Vagina (tissue), 2 donors: ENCODE measurements around the gene BCAS1.

Source experiments
- CTCF ChIP-seq, 3 experiments: fragments of 450-650 bp in 2 of 3; fragments of 200-600 bp in 1 of 3; sonication (generic) in 1 of 3; IDR thresholded peaks; one replicate each; pipeline ENCODE4 v1.5.1; 2017 to 2019; ENCODE audit warnings: antibody characterized with exemption in 3 of 3, mild to moderate bottlenecking in 2 of 3, moderate library complexity in 2 of 3
- POLR2A ChIP-seq, 2 donors: fragments of 450-650 bp; IDR thresholded peaks; one replicate each; pipeline ENCODE4 v1.6.1; 2017; ENCODE audit warnings: antibody characterized with exemption in 2 of 2, mild to moderate bottlenecking in 2 of 2, moderate library complexity in 2 of 2
- POLR2AphosphoS5 ChIP-seq, 2 donors: sonication (generic); formaldehyde crosslinking; IDR thresholded peaks; one replicate each; pipeline ENCODE4 v1.9.0; 2017; ENCODE audit warnings: antibody characterized with exemption in 2 of 2, mild to moderate bottlenecking in 2 of 2, low read depth in 1 of 2; ENCODE audit not compliant: insufficient read depth in 1 of 2

GRCh38 chr20:53984356-53985149 lies 85.8 kb downstream of the BCAS1 start:
- TF ChIP-seq CTCF (IDR thresholded peaks at IDR 0.05) (no peak), POLR2AphosphoS5 (IDR thresholded peaks at IDR 0.05; ENCODE audit: insufficient read depth in 1 of 2, low read depth in 1 of 2) (no peak), POLR2A (IDR thresholded peaks at IDR 0.05) (no peak)
